Memory B cell (primary cell): Measurements from ENCODE around the gene SLC35A3.

Experiments used
- ATAC-seq: fragments of 150-1000 bp; cut with Tn5 transposase; 2 replicates; pipeline ENCODE4 v1.10.0; 2021; ENCODE audit warnings: low read depth, mild to moderate bottlenecking, moderate library complexity
- DNase-seq, 2 donors: peaks; one replicate each; pipeline ENCODE4 v3.0.0; 2022; ENCODE audit warnings: low spot score in 2 of 2
- H3K27ac Mint-ChIP-seq: one replicate; pipeline ENCODE4 v1.8.0; 2022; ENCODE audit warnings: mild to moderate bottlenecking, moderate library complexity, mixed read lengths
- H3K27me3 Mint-ChIP-seq: one replicate; pipeline ENCODE4 v1.8.0; 2022; ENCODE audit warnings: mixed read lengths
- H3K36me3 Mint-ChIP-seq: one replicate; pipeline ENCODE4 v1.8.0; 2022; ENCODE audit warnings: mild to moderate bottlenecking, mixed read lengths
- H3K4me1 Mint-ChIP-seq: one replicate; pipeline ENCODE4 v1.8.0; 2022; ENCODE audit warnings: mixed read lengths
- H3K4me3 Mint-ChIP-seq: one replicate; pipeline ENCODE4 v1.8.0; 2022; ENCODE audit warnings: mild to moderate bottlenecking, moderate library complexity, mixed read lengths
- H3K9me3 Mint-ChIP-seq: one replicate; pipeline ENCODE4 v1.8.0; 2022; ENCODE audit warnings: mixed read lengths

The SLC35A3 gene

DNA sequence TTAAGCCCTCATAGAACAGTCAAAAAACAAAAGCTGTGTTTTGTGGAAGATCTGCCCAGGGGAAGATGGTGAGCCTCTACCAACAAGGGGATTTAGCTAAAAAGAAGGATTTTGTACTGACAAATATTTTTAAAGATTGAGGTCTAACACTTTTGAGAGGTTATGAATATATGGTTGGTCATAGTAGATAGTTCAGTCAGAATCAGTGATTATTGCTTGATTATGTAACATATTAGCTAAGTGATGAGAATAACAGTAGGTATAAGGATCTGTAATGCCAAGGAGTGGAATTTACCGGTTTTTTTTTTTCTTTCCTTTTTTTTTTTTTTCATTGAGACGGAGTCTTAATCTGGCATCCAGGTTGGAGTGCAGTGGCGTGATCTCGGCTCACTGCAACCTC lies 83.9 kb downstream of the SLC35A3 start:
- Mint-ChIP-seq H3K36me3 (peaks cover 16% of the 10 kb centered on the region), H3K4me3 (no peak overlapping the region), H3K27ac (peak overlapping the region; percentile 45), H3K4me1 (peaks cover 16% of the 10 kb centered on the region), H3K9me3 (no peaks in the 10 kb centered on the region), H3K27me3 (no peaks in the 10 kb centered on the region)
- ATAC-seq (no peak), DNase-seq (no peak)

DNA sequence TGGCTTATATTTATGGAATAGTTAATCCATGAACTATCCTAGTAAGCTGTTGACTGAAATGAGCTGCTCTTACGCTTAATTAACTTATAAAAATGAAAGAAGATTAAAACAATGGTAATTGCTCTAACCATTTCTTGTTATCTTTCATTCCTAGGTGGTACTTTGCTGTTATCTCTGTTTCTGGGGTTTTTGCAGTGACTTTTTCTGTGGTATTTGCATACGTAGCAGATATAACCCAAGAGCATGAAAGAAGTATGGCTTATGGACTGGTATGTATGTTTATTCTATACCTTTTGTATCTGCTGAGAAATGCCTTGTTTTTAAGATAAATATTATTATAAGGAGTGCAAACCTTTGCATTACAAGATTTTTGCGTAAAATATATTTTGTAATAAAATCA lies 91.9 kb downstream of the SLC35A3 start:
- Mint-ChIP-seq H3K4me3 (no peak overlapping the region), H3K27me3 (no peaks in the 10 kb centered on the region), H3K9me3 (no peaks in the 10 kb centered on the region), H3K4me1 (peaks cover 14% of the 10 kb centered on the region), H3K36me3 (peaks cover 35% of the 10 kb centered on the region), H3K27ac (no peak overlapping the region)
- ATAC-seq (no peak), DNase-seq (no peak)

DNA sequence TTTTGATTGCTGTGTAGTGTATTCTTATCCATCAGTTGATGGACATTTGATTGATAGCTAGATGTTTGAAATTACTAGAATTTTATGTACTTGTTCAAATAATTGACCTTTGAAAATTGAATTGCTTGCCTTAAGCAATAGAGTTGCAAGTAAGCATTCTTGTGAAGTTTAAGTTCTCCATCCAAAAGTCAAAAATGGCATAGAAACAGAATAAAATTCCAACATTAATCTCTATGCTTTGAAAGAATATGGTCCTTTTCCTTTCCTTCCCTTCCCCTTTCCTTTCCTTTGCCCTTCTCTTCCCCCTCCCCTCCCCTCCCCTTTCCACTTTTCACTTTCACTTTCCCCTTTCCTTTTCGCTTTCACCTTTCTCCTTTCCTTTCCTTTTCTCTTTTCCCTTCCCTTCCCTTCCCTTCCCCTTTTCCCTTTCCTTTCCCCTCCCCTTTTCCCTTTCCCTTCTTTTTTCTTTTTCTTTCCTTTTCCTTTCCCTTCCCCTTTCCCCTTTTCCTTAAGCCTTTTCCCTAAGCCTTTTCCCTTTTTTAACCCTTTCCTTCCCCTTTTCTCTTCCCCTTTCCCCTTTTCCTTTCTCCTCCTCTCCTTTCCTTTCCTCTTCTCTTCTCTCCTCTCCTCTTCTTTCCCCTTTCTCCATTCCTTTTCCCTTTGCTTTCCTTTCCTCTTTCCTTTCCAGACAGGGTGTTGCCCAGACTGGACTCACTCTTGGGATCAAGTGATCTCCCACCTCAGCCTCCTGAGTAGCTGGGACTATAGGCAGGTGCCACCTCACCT lies 95.6 kb downstream of the SLC35A3 start:
- ATAC-seq (no peak), DNase-seq (no peak)
- no peak overlapping the region for H3K4me3 Mint-ChIP-seq
- peaks cover 39% of the 10 kb centered on the region for H3K36me3 Mint-ChIP-seq
- no peaks in the 10 kb centered on the region for H3K9me3 Mint-ChIP-seq
- H3K27ac Mint-ChIP-seq = peak overlapping the region; percentile 91
- H3K27me3 Mint-ChIP-seq = no peaks in the 10 kb centered on the region
- H3K4me1 Mint-ChIP-seq = peaks cover 11% of the 10 kb centered on the region

DNA sequence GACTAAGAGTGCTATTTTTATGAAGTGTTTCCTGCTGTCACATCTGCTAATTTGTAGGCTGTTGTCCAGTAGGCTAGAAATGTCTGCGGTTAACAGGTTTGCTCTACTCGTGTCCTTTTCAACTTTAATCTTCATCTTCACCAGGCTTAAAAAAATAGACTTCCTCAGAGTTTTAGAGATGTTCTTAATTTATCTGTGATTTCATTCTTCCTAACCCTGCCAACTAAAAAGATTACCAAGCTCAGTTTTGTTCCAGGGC lies 96.1 kb downstream of the SLC35A3 start:
- Mint-ChIP-seq H3K36me3 (peaks cover 38% of the 10 kb centered on the region), H3K4me1 (peaks cover 11% of the 10 kb centered on the region), H3K27ac (peak overlapping the region; percentile 91), H3K27me3 (no peaks in the 10 kb centered on the region), H3K9me3 (no peaks in the 10 kb centered on the region), H3K4me3 (no peak overlapping the region)
- ATAC-seq (no peak), DNase-seq (no peak)

DNA sequence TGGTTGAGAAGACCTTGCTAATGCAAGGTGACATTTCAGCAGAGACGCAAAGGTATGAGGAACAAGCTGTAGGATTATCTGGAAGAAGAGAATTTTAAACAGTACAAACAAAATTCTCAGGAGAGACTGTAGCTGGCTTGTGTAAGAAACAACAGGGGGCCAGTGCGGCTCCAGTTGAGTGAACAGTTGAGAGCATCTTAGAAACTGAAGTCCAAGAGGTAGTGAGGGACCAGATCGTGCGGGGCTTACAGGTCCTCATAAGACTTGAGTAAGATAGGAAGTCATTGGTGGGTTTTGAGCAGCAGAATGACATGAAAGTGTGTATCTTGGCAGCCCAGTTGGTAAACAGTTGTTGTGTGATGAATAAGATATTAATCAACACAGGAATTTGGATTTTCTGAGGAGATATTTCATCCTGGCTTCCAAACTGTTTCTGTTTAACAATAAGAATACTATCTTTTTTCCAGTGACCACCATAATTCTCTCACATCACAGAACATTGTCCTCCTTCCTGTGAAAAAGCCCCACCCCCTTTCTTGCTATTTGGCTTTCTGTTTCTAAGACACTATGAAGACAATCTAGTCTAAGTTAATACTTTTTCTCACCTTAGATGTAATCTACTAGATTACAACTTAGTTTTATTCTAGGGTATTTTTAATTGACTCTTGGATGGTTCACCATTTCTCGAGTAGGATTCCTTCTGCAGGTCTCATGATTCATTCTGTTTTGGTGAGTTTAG lies 100.6 kb downstream of the SLC35A3 start:
- H3K4me3 Mint-ChIP-seq = no peak overlapping the region
- DNase-seq = no peak
- H3K27ac Mint-ChIP-seq = no peak overlapping the region
- peaks cover 40% of the 10 kb centered on the region for H3K36me3 Mint-ChIP-seq
- no peaks in the 10 kb centered on the region for H3K27me3 Mint-ChIP-seq
- H3K9me3 Mint-ChIP-seq = no peaks in the 10 kb centered on the region
- H3K4me1 Mint-ChIP-seq = peaks cover 5% of the 10 kb centered on the region
- no peak for ATAC-seq

DNA sequence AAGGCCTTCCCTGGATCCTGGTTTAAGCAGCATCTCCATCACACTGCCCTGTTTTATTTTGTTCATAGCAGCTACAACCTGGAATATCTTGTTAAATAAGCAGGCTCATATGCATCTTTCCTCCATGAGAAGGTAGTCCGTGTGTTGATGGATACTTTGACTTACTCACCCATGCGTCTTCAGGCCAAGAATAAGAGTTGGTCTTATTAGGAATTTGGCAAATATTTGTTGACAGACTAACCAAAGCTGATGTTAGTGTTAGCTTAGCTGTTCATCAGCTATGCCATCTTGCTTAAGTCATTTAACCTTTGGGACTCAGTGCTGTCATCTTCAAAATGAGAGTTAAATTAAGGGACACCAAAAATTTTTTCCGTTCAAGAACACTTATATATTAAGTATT lies 103.7 kb downstream of the SLC35A3 start:
- Mint-ChIP-seq H3K9me3 (no peaks in the 10 kb centered on the region), H3K27ac (no peak overlapping the region), H3K4me1 (no peaks in the 10 kb centered on the region), H3K36me3 (peaks cover 36% of the 10 kb centered on the region), H3K27me3 (no peaks in the 10 kb centered on the region), H3K4me3 (no peak overlapping the region)
- DNase-seq = no peak
- ATAC-seq = no peak

DNA sequence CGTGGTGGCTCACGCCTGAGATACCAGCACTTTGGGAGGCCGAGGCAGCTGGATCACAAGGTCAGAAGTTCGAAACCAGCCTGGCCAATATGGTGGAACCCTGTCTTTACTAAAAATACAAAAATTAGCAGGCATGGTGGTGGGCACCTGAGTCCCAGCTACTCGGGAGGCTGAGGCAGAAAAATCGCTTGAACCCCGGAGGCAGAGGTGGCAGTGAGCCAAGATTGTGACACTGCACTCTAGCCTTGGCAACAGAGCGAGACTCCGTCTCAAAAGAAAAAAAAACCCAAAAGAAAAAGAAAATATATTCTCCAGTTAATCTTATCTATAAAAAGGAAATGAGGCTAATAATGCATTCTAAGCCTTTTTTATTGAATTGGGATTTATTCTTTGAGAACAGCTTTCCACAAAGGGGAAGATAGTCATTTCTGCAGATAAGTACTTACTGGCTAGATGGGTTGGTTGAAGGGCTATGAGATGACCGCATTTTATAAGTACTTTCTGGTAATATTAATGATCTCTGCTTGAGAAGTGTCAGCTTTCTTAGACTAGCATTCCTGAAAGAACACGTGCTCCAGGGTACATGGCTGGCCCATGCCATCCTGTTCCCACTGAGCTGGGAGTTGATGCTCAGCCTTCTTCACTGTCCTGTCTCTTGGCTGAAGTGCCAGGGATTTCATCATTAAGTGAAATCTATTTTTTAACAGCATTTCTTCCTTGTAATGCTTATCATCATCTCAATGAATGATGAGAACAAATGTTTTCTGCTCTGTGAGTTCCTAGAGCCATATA lies 105.0 kb downstream of the SLC35A3 start:
- DNase-seq (no peak), ATAC-seq (no peak)
- H3K4me3 Mint-ChIP-seq = no peak overlapping the region
- peaks cover 40% of the 10 kb centered on the region for H3K36me3 Mint-ChIP-seq
- H3K9me3 Mint-ChIP-seq = no peaks in the 10 kb centered on the region
- H3K4me1 Mint-ChIP-seq = no peaks in the 10 kb centered on the region
- peak overlapping the region; percentile 47 for H3K27ac Mint-ChIP-seq
- no peaks in the 10 kb centered on the region for H3K27me3 Mint-ChIP-seq

DNA sequence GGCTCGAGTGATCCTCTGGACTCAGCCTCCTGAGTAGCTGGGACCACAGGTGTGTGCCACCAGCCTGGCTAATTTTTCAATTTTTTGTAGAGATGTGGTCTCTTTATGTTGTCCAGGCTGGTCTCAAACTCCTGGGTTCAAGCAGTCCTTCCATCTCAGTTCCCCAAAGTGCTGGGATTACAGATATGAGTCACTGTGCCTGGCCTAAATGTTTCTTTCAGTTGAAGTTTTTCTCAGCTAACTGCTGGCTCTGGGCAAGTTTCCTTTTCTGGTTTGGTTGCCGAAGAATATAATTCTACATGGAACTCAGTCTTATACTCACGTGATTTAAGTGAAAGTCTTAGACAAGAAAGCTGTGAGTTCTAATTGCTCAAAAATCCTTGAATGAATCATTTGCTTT lies 106.0 kb downstream of the SLC35A3 start:
- ATAC-seq = no peak
- Mint-ChIP-seq H3K27ac (peak overlapping the region; percentile 60), H3K9me3 (no peaks in the 10 kb centered on the region), H3K36me3 (peaks cover 32% of the 10 kb centered on the region), H3K4me3 (no peak overlapping the region), H3K4me1 (no peaks in the 10 kb centered on the region), H3K27me3 (no peaks in the 10 kb centered on the region)
- DNase-seq = no peak

DNA sequence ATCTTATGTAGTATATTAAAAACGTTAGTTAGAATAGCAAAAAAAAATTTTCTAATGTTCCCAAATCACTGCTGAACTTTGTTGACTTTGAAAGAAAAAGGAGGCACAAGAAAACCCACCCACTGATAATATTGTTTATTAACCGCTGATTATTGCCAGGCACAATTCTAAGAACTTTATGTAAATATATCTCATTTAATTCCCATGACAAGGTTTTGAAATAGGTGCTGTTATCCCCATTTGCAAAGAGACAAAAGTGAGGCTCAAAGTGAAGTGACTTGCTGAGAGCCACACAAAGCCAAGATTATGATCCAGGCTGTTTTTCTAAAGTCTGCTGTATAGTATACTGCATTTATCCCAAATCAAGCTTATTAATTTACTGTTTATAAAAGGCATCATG lies 106.5 kb downstream of the SLC35A3 start:
- no peak for ATAC-seq
- peaks cover 31% of the 10 kb centered on the region for H3K36me3 Mint-ChIP-seq
- no peak for DNase-seq
- H3K27ac Mint-ChIP-seq = peak overlapping the region; percentile 60
- no peaks in the 10 kb centered on the region for H3K9me3 Mint-ChIP-seq
- H3K4me1 Mint-ChIP-seq = no peaks in the 10 kb centered on the region
- no peaks in the 10 kb centered on the region for H3K27me3 Mint-ChIP-seq
- H3K4me3 Mint-ChIP-seq = no peak overlapping the region

DNA sequence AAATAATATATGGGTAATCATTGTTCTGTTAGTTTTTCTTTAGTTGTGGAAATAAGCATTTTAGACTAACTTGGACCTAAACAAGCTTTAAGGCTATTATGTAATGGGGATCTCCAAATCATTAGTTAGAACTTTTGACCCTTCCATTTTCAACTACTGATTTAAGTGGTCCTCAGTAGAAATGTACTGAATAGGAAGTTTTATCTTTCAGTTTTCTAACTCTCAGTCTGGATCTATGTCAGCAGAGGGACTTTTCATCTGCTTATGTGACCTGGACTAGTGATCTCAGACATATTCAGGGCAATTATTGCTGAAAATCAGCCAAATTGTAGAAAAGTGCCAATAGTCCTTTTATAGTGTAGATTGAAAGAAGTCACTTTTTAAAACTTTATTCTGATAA lies 106.9 kb downstream of the SLC35A3 start:
- peak overlapping the region; percentile 60 for H3K27ac Mint-ChIP-seq
- DNase-seq (no peak), ATAC-seq (no peak)
- no peaks in the 10 kb centered on the region for H3K9me3 Mint-ChIP-seq
- no peaks in the 10 kb centered on the region for H3K4me1 Mint-ChIP-seq
- H3K27me3 Mint-ChIP-seq = no peaks in the 10 kb centered on the region
- no peak overlapping the region for H3K4me3 Mint-ChIP-seq
- peaks cover 29% of the 10 kb centered on the region for H3K36me3 Mint-ChIP-seq

DNA sequence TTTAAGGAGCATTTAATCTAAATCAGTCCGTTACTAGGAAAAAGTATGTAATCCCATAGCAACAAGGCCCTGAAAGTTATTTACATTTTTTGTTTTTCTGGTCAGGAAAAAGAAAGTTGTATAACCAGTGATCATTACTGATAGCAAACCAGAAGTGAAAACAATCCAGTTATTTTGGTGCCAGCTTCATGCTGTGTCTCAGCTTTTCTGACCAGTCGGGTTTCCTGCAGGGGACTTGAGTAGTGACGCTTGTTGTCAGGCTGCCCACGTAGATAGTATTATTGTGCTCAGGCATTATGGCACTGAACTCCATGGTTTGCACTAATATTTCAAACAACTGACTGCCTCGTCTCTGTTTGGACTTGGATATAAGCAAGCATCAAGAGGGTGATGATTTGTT lies 107.7 kb downstream of the SLC35A3 start:
- peak overlapping the region; percentile 58 for H3K27ac Mint-ChIP-seq
- DNase-seq = no peak

DNA sequence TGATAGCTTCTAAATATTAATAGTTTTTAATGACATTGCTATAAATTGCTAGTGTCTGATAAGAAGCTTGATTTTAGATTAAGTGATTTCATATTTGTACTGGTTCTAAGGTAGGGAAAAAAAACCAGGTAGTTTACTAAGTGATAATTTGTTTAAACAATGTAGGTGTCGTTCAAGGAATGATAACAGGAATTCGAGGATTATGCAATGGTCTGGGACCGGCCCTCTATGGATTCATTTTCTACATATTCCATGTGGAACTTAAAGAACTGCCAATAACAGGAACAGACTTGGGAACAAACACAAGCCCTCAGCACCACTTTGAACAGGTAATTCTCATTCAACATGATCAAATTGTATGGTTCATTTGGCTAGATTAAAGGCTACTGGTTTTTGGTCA lies 110.5 kb downstream of the SLC35A3 start:
- DNase-seq (no peak), ATAC-seq (no peak)
- no peaks in the 10 kb centered on the region for H3K27me3 Mint-ChIP-seq
- no peaks in the 10 kb centered on the region for H3K4me1 Mint-ChIP-seq
- peak overlapping the region; percentile 17 for H3K27ac Mint-ChIP-seq
- H3K36me3 Mint-ChIP-seq = peaks cover 12% of the 10 kb centered on the region
- H3K9me3 Mint-ChIP-seq = no peaks in the 10 kb centered on the region
- H3K4me3 Mint-ChIP-seq = no peak overlapping the region

More for the DNA sequence above, 107.7 kb downstream of the SLC35A3 start:
- peak; percentile 46 for ATAC-seq
- Mint-ChIP-seq H3K27me3 (no peaks in the 10 kb centered on the region), H3K9me3 (no peaks in the 10 kb centered on the region), H3K36me3 (peaks cover 25% of the 10 kb centered on the region), H3K4me3 (no peak overlapping the region), H3K4me1 (no peaks in the 10 kb centered on the region)
